B cell (primary cell): ENCODE results near the gene CAPNS2.

Experiments used
- CTCF ChIP-seq: fragments of 200-600 bp; IDR thresholded peaks from one replicate; pipeline ENCODE4 v1.8.0; 2022; ENCODE audit warnings: antibody characterized with exemption, mild to moderate bottlenecking
- EZH2 ChIP-seq: IDR thresholded peaks from 2 replicates; pipeline ENCODE4 v1.6.1; 2012; ENCODE audit warnings: borderline replicate concordance, low read depth, mild to moderate bottlenecking, moderate library complexity, low read length; ENCODE audit not compliant: insufficient read depth, poor library complexity, severe bottlenecking

GRCh38 chr16:55613613-55614335, 47.3 kb downstream of the CAPNS2 start:
- no peak for TF ChIP-seq CTCF
- no peak for TF ChIP-seq EZH2
